ENCODE results near the gene FTL.

- TF ChIP-seq CTCF (IDR thresholded peaks at IDR 0.05) (no peak), POLR2A (IDR thresholded peaks at IDR 0.05) (no peak), EP300 (IDR thresholded peaks at IDR 0.05) (no peak), POLR2AphosphoS5 (IDR thresholded peaks at IDR 0.05) (no peak)
These were observed 26.9 kb downstream of the FTL start for GRCh38 chr19:48991873-48992580.
